GM12878 (cell line): ENCODE measurements around the gene DTX2.

ENCODE experiments used
- JUNB ChIP-seq: IDR thresholded peaks from 2 replicates; pipeline ENCODE4 v1.6.1; 2016; ENCODE audit warnings: antibody characterized with exemption, mild to moderate bottlenecking
- MLLT1 ChIP-seq: fragments of 450-650 bp; IDR thresholded peaks from 2 replicates; pipeline ENCODE4 v1.6.1; 2016; ENCODE audit warnings: mild to moderate bottlenecking
- POLR2A ChIP-seq: IDR thresholded peaks from 2 replicates; pipeline ENCODE4 v1.6.1; 2011; ENCODE audit warnings: low read depth, mild to moderate bottlenecking, low read length
- SIN3A ChIP-seq: IDR thresholded peaks from 2 replicates; pipeline ENCODE4 v1.6.1; 2012; ENCODE audit warnings: low read depth, low read length, improper control_type of control experiment
- YY1 ChIP-seq: IDR thresholded peaks from 2 replicates; pipeline ENCODE4 v1.6.1; 2011; ENCODE audit warnings: low read depth, mild to moderate bottlenecking, low read length
- TF ChIP-seq, protein P1 (sequence below), 3 experiments: IDR thresholded peaks in 2 of 3; conservative IDR thresholded peaks in 1 of 3; 2 replicates each; pipeline ENCODE4 v1.5.1; 2011; ENCODE audit warnings: low read depth in 3 of 3, low read length in 3 of 3, mild to moderate bottlenecking in 3 of 3, control low read depth in 2 of 3, moderate library complexity in 2 of 3, inconsistent platforms in 1 of 3, mixed read lengths in 1 of 3; ENCODE audit not compliant: control insufficient read depth in 2 of 3, insufficient read depth in 1 of 3; ENCODE audit errors: extremely low read depth in 1 of 3

DNA sequence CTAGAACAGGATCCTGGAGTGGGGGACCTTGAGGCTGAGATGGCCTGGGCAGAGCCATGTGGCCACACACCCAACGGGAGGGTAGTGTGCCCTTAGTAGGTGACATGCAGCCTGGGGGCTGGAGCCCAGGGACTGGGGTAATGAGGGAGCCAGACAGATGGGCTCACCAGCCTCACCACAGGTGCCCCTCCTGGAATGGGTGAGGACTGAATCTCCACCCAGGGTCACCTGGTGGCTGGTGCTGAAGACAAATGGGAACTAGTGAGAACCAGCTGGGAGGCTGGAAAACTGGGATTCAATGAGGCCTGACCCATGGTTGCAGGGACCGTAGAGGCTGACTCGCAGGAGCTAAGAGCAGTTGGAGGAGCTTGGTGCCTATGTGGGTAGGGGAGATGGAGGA lies 30.7 kb upstream of the DTX2 start:
- no peak for TF ChIP-seq JUNB
- TF ChIP-seq, protein P1, sequence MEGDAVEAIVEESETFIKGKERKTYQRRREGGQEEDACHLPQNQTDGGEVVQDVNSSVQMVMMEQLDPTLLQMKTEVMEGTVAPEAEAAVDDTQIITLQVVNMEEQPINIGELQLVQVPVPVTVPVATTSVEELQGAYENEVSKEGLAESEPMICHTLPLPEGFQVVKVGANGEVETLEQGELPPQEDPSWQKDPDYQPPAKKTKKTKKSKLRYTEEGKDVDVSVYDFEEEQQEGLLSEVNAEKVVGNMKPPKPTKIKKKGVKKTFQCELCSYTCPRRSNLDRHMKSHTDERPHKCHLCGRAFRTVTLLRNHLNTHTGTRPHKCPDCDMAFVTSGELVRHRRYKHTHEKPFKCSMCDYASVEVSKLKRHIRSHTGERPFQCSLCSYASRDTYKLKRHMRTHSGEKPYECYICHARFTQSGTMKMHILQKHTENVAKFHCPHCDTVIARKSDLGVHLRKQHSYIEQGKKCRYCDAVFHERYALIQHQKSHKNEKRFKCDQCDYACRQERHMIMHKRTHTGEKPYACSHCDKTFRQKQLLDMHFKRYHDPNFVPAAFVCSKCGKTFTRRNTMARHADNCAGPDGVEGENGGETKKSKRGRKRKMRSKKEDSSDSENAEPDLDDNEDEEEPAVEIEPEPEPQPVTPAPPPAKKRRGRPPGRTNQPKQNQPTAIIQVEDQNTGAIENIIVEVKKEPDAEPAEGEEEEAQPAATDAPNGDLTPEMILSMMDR (IDR thresholded peaks at IDR 0.05 in 2 of 3, conservative IDR thresholded peaks at IDR 0.05 in 1 of 3; ENCODE audit: control insufficient read depth in 2 of 3, extremely low read depth in 1 of 3, insufficient read depth in 1 of 3, low read depth in 3 of 3, low read length in 3 of 3) = no peak
- TF ChIP-seq YY1 = no peak
- TF ChIP-seq MLLT1 = no peak
- TF ChIP-seq POLR2A = no peak
- TF ChIP-seq SIN3A = no peak
